H1 (cell line): Measurements from ENCODE around the gene CDR2L. TPM values are rescaled to one million over a fixed set of nuclear protein-coding genes. Genes with fewer than 3 reads are reported as not detected.

Source experiments
- ATF3 ChIP-seq: IDR thresholded peaks from 2 replicates; pipeline ENCODE4 v1.6.1; 2011; ENCODE audit warnings: low read depth, mild to moderate bottlenecking, low read length; ENCODE audit not compliant: insufficient read depth
- polyA plus RNA-seq, 7 experiments: library from polyadenylated mRNA; depleted of rRNA in 3 of 7; stranded (reverse) in 5 of 7; unstranded in 2 of 7; fragments of >200 nt in 5 of 7; fragments of 200-250 nt in 2 of 7; gene quantifications; 1 replicate in 5 of 7; 2 replicates in 1 of 7; 4 replicates in 1 of 7; pipeline versions ENCODE4 v1.2.1 to v1.2.3, GENCODE V29; 2011 to 2013; ENCODE audit warnings: missing spikeins in 2 of 7, mixed read lengths in 2 of 7
- total RNA-seq: library from RNA; stranded (reverse); fragmentation: NEBNext Ultra II Directional; extraction: Animal tissue kit (Norgen Biotek cat#: 25700); gene quantifications from 2 replicates; pipeline ENCODE4 v1.2.1, GENCODE V29; 2021

CDR2L gene
- total and polyA plus RNA-seq, 2 of the 8 experiments (the other 6 are each of a cell fraction or from before 2014, with no cell fraction given) = 20.4 to 38.1 TPM

DNA sequence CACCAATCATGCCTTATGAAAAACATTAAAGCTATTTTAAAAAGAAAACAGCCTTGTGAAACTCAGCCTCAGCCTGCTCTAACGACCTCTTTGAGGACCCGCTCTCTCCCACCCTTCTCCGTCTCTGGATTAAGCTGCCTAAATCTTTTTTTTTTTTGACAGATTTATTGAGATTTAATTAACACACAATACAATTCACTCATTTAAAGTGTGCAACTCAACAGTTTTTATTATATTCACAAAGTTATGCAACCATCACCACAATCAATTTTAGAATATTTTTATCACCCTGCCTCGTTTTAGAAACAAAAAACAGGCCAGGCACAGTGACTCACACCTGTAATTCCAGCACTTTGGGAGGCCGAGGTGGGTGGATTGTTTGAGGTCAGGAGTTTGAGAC is 8.4 kb downstream of the CDR2L start (continued):
- no peak for TF ChIP-seq ATF3
